ENCODE measurements around the gene CSPG5.

The CSPG5 gene

DNA sequence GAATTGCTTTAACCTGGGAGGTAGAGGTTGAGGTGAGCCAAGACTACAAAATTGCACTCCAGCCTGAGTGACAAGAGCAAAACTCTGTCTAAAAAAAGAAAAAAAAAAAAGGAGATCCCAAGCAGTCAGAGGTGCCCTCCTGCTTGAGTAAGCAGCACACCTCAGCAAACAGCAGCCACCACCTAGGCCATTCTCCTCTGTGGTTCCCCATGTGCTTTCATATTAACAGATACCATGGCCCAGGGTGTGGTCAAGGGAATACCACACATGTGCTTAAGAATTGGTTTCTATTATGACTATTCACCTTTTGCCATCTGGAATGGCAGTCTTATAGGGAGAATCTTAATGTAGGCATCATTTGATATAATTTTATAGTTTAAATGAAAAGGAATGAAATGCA, 24.7 kb upstream of the CSPG5 start:
- no peak for TF ChIP-seq ZNF274 (IDR thresholded peaks at IDR 0.05; ENCODE audit: low read depth, low read length)
- no peak overlapping the region for H3K4me3 ChIP-seq (ENCODE audit: low read length)

DNA sequence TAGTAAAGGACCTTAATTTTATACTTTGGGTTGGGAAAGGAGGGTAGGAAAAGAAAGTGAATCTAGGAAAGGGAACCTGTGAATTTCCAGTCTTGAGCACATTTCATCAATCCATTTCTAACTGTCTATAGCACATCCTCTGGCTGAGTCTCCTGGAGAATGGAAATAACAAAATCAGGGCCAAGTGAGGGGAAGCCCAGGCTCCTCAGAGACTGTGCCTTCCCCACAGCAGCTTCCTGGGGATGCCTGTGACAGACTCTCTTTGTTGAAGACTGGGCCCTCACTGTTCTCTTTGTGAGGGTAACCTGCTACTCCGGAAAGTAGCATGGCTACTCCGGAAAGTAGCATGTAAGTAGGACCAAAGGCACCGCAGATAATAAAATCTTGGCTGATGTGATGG, 22.6 kb upstream of the CSPG5 start:
- TF ChIP-seq ZNF274 (IDR thresholded peaks at IDR 0.05; ENCODE audit: low read depth, low read length): no peak
- H3K4me3 ChIP-seq (ENCODE audit: low read length): no peak overlapping the region

DNA sequence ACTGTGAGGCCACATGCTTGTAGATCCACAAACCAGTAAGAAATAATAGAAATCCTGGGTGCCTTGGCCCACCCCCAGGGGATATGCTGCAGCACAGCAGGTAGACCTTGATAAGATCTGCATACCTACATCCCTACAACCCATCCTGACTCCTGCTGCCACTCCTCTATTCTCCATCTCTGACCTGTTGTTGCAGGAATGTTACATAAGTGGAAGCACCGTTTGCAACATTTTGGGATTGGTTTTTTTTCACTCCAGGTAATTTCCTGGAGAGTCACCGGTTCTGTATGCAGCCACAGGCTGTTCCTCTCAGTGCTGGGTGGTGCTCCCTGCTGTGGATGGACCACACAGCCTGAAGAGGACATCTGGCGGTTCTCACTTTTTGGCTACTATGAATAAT, 16.1 kb upstream of the CSPG5 start:
- H3K4me3 ChIP-seq (ENCODE audit: low read length): no peak overlapping the region
- TF ChIP-seq ZNF274 (IDR thresholded peaks at IDR 0.05; ENCODE audit: low read depth, low read length): no peak

DNA sequence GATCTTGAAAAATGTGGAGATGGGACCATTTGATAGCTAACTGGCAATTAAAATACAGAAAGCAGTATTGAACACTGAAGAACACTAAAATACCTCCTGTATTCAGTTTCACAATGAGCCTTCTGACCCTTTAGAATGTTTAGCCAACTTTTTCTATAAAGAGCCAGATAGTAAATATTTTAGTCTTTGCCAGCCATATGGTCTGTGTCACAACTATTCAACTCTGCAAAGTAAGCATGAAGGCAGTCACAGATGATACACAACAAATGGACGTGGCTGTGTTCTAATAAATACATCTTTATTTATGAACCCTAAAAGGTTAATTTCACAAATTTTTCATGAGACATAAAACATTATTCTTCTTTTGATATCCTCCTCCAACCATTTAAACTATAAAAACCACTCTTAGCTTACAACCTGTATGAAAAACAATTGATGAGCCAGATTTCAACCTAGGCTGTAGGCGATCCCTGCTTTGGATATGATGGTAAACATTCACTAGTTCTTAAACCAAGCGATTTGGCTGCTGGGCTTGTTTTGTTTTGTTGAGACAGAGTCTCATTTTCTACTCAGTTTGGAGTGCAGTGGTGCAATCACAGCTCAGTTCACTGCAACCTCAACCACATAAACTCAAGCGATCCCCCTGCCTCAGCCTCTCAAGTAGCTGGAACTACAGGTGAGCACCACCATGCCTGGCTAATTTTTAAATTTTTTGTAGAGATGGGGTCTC, 13.6 kb upstream of the CSPG5 start:
- H3K4me3 ChIP-seq (ENCODE audit: low read length): no peak overlapping the region
- TF ChIP-seq ZNF274 (IDR thresholded peaks at IDR 0.05; ENCODE audit: low read depth, low read length): no peak

DNA sequence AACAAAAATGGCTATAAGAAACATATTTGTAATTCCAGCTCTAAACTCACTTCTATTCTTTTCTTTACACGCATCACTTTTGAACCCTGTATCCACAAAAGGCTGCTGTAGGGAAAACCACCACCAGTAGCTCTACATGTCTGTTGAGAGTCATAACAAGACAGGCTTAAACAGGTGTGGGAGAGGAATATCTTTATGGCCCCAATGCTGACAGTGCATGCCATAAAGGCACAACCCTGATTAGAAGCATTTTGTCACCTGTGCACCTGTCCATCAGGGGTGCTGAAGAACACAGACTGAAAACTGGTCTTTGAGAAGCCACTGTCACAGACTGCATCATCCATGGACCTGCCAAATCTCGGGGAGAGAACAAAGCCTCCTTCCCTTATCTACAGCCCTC, 11.6 kb upstream of the CSPG5 start:
- no peak overlapping the region for H3K4me3 ChIP-seq (ENCODE audit: low read length)
- no peak for TF ChIP-seq ZNF274 (IDR thresholded peaks at IDR 0.05; ENCODE audit: low read depth, low read length)

DNA sequence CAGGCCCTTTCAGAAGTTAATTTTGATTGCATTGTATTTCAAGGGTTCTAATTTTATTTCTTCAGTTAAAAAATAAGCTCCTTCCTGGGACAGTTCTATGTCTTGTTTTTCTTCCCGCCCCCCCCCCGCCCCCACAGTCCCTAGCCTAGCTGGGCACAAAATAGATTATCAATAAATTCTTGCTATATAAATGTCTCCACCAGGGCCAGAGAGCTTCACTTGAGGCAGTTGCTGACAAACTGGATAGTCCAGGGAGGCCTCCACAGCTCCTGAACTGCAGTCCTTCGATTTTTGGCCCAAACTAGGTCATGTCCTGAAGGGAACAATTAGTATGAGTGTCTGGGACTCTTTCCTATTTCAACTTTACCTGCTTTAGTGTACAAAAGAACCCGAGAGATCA, 9.9 kb upstream of the CSPG5 start:
- no peak for TF ChIP-seq ZNF274 (IDR thresholded peaks at IDR 0.05; ENCODE audit: low read depth, low read length)
- no peak overlapping the region for H3K4me3 ChIP-seq (ENCODE audit: low read length)

DNA sequence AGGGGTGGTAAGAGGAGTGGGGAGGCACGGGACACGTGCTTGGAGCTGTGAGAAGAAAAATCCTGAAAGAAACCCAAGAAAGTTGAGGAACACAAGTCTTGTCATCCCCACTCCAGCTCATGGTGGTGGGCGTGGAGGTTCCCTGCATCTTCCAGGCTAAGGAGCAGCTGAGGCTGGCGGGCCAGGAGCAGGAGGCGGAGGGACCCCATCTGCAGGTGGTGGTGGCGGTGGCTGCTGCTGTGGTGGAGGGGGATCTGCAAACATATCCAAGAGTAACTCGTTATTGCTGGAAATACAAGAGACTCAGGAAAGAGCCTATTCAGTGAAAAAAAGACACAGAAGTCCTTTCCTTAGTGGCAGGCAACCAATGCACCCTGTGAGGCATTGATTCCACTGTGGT, 9.4 kb upstream of the CSPG5 start:
- TF ChIP-seq ZNF274 (IDR thresholded peaks at IDR 0.05; ENCODE audit: low read depth, low read length): no peak
- H3K4me3 ChIP-seq (ENCODE audit: low read length): no peak overlapping the region

DNA sequence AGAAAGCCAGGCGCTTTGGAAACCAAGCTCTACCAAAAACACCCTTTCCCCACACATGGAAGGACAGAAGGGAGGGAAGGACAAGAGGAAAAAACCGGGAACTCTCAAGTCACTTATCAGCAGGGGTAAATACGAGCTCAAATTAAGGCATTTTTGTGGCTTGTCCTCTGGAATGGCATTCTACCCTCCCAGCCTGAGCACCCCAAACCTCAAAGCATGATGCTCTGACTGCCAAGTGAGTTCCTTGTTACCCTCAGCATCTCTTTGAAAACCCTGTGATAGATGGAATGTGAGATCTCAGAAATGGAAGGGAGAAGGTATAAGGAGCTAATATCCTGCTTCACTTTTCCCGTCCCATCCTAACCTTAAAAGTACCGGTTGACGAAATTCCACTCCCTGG, 8.1 kb upstream of the CSPG5 start:
- no peak overlapping the region for H3K4me3 ChIP-seq (ENCODE audit: low read length)
- no peak for TF ChIP-seq ZNF274 (IDR thresholded peaks at IDR 0.05; ENCODE audit: low read depth, low read length)

DNA sequence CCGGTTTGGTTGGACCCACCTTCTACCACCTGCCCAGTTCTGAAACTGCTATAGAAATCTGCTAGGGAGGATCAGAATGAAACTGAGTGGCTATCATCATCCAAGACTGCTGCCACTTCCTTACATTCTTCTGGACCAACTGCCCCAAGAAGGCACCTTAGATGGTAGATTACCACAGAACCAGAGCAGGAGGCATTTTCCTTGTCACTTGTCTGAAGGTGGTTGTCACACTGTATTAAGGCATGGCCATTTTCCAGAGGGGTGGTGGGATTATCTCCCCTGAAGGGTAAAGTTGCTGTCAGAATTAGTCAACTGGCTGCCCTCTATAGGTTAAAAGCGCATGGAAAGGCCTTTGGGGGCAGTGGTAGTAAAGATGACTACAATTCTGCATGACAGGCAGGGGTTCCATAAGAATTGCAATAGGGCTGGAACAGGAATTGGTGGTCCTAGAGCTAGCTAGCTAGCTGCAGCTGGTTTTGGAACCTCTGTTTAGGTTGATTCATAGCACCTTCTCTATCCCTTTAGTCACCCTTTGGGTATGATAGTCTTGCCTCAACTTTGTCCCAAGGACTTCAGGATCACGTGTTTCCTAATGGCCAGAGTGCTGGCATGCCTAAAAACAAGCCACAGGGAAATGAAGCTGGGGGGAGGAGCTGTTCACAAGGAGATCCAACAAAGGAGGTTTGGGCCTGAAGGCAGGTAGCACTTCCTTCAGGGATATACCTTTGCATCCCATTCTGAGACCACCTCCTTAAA, 4.8 kb upstream of the CSPG5 start:
- H3K4me3 ChIP-seq (ENCODE audit: low read length): no peak overlapping the region
- TF ChIP-seq ZNF274 (IDR thresholded peaks at IDR 0.05; ENCODE audit: low read depth, low read length): no peak

DNA sequence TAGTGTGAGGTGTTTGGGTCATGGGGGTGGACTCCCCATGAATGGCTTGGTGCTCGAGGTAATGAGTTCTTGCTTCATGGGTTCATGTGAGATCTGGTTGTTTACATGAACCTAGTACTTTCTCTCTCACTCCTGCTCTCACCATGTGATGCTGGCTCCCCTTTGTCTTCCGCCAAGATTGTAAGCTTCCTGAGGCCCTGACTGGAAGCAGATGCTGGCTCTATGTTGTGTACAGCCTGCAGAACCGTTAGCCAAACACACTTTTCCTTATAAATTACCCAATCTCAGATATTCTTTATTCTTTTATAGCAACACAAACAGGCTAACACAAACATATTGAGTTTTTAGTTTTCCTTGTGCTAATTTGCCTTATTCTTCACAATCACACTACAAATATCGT, 3.2 kb upstream of the CSPG5 start:
- H3K4me3 ChIP-seq (ENCODE audit: low read length): no peak overlapping the region
- TF ChIP-seq ZNF274 (IDR thresholded peaks at IDR 0.05; ENCODE audit: low read depth, low read length): no peak

DNA sequence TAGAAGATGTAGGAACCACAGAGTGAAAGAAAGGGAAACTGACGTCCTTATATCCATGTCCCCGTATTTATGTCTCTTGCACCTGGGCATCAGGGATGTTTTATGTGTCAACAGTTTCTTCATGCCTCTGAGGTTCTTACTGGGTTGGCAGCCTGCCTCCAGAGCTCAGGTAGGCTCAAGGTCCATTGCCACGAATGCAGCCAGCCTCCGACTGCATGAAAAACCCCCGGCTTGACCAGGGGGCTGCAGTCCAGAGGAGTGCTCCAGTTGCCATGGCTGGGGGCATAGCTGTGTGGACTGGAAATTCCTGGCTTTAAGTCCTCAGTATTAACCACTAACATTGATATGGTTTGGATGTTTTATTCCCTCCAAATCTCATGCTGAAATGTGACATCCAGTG, 2.8 kb upstream of the CSPG5 start:
- no peak for TF ChIP-seq ZNF274 (IDR thresholded peaks at IDR 0.05; ENCODE audit: low read depth, low read length)

DNA sequence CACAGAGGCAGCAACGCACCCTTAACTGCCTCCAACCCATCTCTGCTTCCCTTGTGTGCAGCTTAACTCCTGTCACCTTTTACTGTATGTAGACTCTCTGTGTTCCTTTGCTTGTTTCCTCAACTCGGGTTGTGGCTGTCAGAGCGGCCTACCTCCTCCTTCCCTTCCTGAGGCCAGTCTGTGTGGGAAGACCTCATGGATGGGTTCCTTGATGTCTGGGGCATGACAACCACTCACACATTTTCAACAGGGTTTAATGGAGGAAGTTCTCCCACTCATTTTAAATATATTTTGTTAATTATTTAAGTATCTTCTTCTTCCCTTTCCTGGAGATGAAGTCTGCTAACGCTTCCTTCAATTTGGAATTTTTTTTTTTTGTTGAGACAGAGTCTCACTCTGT, 1.8 kb upstream of the CSPG5 start:
- no peak for TF ChIP-seq ZNF274 (IDR thresholded peaks at IDR 0.05; ENCODE audit: low read depth, low read length)
- no peak overlapping the region for H3K4me3 ChIP-seq (ENCODE audit: low read length)

More for the DNA sequence above, 2.8 kb upstream of the CSPG5 start:
- H3K4me3 ChIP-seq (ENCODE audit: low read length): no peak overlapping the region

DNA sequence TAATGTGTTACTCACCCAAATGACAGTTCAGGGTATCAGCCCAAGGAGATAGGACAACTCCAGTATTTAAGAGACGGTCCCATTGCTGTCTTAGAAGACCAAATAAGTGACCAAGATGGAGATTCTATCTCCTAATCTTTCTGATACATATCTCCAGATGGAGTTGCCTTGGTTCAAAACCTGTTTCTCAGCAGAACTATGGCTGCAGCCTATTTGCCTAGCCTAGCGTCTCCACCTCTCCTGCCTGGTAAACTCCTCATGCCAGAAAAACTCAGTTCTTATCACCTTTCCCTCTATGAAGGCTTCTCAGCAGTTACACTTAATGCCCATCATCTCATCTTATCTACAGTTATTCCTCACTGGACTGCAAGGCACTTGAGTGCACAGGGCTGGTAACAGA, 1.2 kb upstream of the CSPG5 start:
- TF ChIP-seq ZNF274 (IDR thresholded peaks at IDR 0.05; ENCODE audit: low read depth, low read length): no peak
- no peak overlapping the region for H3K4me3 ChIP-seq (ENCODE audit: low read length)

DNA sequence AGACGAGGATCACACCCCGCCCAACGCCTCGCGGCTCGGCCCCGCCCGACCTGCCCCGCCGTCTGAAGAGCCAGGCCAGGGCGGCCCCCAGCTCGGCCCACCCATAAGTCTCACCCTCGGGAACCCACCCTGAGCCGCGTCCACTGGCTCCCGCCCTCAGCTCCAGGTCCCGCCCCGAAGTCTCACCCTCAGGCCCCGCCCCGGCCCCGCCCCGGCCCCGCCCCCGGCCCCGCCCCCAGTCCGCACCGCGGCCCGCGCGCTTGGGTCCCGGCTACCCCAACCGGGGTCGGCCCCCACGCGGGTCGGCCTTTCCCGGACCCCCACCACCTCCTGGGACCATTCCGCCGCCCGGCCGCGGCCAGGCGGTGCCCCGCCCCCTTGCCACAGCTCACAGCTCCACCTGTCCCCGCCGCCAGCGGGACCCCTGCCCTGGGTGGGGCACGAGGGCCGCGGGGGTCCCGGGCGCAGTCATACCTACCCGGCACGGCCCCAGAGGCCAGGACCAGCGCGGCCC, 489 bp downstream of the CSPG5 start:
- TF ChIP-seq ZNF274 (IDR thresholded peaks at IDR 0.05; ENCODE audit: low read depth, low read length): no peak
- peak overlapping the region; percentile 65; the same call in 1 of the 2 replicates for H3K4me3 ChIP-seq (ENCODE audit: low read length)

DNA sequence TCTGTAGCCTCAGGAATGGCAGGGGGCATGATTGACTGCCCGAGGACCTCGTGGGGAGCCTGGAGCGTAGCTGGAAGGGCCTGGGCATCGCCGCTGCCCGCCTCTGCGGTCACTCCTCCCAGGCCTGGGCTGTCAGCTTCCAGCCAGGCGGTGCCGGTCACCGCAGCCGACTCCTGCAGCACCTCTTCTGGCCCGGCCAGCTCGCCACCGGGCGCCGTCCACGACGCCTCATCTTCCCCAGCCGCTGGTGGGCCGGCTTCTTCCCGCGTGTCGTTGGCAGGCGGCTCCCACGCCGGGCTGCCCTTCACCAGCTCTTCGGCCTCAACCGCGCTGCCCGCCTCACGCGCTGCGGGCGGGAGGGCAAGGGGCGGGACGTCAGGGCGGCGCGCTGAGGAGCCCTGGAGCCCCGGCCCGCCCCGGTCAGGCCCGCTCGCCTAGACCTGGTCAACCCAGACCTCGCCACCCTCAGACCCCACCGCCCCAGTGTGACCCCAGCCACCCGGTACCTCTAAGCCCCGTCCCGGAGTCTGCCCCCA, 1.0 kb downstream of the CSPG5 start:
- no peak for TF ChIP-seq ZNF274 (IDR thresholded peaks at IDR 0.05; ENCODE audit: low read depth, low read length)
- H3K4me3 ChIP-seq (ENCODE audit: low read length): peak overlapping the region; percentile 30; the same call in 1 of the 2 replicates

Measured in GM08714 (cell line).